HG03558 (cell line): ENCODE results near the gene PKIG.

Experiments
- ATAC-seq: cut with Tn5 transposase; IDR thresholded peaks from one replicate; pipeline ENCODE4 v1.9.1; 2021; ENCODE audit warnings: moderate number of reproducible peaks; ENCODE audit not compliant: unreplicated experiment; ENCODE audit errors: extremely low read depth

PKIG gene

DNA sequence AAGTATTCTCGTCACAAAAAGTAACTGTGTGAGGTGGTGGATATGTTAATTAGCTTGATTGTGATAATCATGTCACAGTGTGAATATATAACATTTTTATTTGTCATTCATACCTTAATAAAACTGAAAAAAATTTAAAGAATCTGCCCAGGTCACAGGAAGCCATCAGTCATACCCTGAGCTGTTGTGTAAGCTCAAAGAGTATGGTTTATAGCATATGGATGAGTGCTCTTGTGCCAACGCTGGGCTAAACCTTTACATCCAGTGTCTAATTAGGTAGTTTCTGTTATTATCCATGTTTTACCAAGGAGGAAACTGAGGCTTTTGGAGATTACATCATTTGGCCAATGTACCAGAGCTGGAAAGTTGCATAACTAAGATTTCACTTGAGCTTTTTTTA is 11.4 kb downstream of the PKIG start:
- ATAC-seq, result no peak

DNA sequence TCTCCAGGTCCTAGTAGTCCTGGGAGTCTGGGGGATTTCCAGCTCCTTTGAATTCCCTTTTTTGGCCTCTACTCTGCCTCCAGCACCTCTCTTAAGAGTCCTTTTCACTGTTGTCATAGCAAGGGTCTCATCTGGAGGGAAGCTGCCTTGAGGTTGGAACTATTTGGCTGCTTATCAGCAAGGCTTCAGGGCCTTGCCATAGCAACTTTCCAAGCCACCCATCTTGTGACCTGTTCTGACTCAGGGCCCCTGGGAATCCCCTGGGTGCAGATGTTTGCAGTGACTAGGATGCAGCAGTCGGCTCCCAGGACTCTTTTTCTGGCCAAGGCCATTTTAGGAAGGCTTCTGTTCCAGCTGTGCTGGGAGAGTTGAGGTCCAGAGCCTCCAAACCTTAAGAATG is 12.4 kb downstream of the PKIG start:
- ATAC-seq, result no peak

DNA sequence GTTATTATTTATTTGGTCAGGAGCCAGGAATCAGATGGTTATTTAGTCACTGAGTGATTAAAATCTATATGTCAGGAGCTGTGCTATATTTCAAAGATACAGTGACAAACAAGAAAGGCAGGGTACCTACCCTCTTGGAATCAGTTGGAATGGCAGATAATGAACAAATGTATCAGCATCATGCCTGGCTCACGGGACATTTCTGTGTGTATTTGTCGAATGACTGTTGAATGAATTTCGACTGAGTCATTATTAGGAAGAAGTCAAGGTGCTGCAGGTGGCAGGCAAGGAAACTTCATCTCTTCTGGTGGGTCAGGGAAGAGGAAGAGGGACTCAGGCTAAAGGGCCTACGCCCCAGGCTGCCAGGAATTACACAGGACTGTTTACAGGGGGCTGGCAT is 13.6 kb downstream of the PKIG start:
- no peak for ATAC-seq

DNA sequence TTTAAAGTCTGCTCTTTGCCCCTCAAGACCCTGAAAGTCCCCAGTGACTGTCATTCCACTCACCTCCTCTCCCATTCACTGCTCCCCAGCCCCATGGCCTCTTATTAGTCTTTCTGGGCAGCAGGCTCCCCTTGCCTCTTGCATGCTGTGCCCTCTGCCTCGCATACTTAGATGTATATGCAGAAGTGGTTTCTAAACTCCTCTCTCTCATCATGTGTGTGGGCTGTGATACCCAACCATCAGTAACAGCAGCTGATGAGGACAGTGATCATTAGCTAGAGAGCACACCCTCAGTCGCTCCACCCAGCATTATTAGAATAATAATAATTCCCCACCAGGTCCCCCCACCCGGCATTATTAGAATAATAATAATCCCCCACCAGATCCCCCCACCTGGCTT is 14.5 kb downstream of the PKIG start:
- ATAC-seq, result no peak

DNA sequence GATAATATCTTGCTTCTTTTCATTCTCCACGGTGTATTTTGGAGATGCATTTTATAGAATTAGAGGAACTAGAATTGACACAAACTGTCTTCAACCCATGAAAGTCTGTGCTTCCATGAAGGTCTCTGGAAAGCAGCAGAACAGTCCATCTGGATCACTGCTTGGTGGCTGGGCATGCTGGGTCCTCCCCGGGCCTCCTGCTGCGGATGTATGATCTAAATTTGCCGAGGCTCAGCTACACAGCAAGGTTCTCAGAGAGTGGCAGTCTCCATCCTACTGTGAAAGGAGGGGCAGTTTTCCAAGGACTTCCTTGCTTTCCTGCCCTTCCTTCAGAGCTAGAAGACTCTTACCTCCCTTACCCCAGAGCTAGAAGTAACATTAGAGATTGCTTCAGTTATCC is 15.1 kb downstream of the PKIG start:
- no peak for ATAC-seq

DNA sequence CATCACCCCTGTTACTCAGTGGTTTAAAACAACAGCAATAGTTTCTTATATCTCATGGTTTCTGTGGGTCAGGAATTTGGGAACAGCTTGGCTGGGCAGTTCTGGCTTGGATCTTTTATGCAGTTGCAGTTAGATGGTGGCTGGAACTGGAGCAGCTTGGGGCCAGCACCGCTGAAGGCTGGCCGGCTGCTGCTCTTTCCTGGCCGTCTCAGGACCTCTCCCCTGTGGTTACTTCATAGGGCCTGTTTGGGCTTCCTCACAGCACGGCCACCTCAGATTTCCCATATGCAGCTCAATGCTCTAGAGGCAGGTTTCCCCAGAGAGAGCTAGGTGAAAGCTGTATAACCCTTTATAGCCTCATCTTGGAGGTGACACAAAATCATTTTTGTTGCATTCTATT is 15.6 kb downstream of the PKIG start:
- ATAC-seq, result no peak

DNA sequence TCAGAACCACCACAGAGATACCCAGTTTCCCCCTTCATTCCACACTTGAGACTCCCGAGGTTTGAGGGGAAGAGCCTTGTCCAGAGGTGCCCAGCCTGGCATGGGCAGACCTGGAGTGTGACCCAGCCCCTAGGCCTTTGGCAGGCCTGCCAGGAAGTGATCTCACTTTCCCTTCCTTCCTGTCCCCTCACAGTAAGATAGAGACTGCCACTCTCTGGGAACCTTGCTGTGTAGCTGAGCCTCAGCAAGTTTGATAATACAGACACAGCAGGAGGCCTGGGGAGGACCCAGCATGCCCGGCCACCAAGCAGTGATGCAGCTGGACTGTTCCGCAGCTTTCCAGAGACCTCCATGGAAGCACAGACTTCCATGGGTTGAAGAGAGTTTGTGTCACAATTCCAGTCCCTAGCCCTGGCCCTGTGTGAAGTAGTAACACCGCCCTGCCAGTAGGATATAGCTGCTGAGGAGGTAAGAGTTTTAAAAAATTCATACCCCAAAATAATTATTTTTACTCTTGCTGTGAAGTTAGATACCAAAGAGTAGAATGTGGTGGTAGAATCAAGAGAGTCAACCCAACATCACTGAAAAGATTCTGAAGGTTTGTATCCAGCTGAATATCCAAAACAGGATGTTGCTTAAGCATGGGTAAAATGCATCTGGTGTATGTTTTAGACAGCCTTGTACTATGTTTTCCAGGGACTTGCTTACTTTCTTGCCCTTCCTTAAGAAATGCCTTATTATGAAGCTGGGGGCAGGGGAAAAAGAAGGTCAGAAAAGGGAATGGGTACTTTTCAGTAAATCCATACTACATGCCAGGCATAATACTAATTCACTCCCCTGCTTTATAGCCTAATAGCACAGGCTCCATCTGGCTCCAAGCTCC is 16.3 kb downstream of the PKIG start:
- ATAC-seq, result no peak

DNA sequence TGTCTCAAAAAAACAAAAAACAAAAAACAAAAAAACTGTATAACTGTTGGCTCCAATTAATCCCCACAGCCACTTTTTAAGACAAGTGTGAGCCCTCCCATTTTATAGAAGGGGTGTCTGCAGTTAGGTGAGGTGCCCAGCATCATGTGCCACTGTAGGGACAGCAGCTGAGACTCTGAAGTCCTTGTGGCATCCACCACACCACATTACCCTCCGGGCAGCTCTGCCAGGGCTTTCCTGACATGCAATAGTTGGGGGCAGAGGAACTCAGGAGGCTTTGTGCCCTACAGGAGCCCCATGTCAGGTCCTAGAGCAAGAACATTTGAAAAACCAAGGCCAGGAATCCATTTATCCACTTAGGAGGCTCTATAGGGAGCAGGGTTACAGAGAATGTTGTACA is 17.3 kb downstream of the PKIG start:
- ATAC-seq, result no peak

DNA sequence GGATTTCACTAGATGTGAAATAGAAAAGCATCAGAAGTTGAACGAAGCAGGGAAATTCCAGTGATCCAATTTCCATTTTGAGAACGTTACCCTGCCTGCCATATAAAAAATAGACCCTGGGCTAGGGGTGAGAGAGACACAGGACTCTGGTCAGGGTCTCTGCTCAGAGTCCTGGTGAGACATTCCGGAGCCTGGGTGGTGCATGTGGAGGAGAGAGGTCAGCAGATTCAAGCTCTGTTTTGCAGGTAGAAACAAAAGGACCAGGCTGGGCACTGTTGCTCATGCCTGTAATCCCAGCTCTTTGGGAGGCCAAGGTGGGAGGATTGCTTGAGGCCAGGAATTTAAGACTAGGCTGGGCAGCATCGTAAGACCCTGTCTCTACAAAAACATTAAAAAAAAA is 17.9 kb downstream of the PKIG start:
- ATAC-seq, result no peak

DNA sequence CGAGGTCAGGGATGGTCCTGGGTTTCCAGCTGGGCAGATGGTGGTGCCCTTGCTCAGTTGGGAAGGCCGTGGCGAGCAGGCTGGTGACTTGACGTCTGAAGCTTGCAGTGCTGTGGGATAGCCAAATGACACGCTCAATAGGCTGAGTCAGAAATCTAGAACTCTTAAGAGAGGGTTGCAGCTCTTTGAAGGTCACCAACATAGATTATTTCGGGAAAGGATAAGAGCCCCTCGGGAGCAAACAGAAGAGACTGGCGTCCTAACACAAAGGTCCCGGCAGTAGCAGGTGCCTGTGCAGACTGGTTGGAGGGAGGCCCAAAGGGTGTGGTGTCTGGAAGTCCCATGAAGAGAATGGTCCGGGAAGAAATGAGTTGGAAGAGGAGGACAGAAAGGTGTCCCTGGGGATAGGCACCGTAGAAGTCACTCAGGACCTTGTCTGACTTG is 18.4 kb downstream of the PKIG start:
- ATAC-seq, result no peak

DNA sequence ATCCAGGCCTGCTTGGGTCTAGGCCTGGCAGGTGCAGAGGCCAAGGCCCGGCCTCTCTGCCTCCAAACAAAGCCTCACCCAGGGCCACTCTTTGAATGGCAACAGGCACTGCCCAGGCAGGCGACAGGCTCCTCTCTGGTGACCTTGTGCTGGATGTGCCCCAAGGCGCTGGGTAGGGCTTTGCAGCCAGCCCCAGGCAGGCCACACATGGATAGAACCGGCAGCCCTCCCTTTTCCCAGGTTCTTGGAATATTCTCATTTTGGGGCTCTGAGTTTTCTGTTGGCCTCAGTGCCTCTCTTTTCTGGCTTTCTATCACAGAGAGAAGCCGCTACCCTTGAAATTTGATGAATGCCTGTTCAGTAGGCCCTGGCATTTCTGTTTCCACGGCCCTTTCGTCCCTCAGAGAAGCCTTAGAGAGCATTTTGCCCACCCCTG is 18.9 kb downstream of the PKIG start:
- ATAC-seq, result no peak

DNA sequence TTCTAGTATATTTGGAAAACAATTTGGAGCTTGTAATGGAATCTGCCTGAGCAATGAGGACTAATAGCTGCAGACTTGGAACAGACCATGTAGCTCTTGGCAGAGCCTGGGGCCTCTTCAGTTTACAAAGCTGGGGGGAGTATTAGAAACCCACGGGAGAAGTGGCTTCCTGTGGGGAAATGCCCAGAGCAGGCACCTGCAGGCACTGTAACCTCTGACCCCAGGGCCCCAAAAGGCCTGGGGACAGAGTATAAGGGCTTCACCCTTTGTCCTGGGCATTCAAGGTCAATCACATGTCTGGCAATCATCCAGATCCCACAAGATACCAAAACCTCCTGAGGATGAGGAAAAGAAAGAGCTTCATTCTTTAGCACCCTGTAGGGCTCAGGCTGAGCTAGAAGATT is 19.4 kb downstream of the PKIG start:
- no peak for ATAC-seq

DNA sequence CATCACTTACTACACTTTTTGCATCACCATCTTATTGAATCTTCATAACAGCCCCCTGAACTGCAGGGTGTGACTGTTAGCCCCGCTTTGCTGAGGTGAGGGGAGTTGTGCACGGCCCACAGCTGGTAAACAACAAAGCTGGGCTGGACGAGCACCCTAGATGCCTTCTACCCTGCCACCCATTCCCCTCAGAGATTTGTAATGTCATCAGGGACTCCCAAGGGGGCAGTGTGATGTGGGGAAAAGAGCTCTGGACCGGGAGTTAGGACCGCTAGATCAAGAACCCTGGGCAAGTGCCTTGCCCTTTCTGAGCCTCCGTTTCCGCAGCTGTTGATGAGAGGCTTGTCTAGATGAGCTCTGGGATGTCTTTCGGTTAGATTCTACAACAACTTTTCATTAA is 20.9 kb downstream of the PKIG start:
- ATAC-seq, result no peak

DNA sequence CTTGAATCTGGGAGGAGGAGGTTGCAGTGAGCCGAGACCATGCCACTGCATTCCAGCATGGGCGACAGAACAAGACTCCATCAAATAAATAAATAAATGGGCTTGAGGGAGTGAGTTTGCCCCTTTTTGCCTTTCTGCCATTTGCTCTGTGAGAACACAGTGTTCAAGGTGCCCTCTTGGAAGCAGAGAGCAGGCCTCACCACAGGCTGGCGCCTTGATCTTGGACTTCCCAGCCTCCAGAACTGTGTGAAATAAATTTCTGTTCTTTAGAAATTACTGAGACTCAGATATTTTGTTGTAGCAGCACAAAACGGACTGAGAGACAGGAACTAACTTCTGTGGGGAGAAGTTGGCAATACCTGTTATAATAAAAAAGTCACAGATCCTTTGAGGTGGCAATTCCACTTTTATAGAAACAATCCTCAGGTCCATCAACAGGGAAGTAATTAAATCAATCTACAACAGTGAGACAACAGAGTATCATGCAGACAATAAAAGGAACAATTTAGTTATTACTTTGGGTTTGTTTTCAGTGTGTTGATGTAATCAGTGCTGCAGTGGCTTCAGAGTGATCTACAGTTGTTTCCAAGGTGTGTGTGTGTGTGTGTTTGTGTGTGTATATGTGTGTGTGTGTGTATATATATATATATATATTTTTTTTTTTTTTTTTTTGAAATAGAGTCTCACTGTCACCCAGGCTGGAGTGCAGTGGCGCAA is 24.5 kb downstream of the PKIG start:
- ATAC-seq, result no peak

DNA sequence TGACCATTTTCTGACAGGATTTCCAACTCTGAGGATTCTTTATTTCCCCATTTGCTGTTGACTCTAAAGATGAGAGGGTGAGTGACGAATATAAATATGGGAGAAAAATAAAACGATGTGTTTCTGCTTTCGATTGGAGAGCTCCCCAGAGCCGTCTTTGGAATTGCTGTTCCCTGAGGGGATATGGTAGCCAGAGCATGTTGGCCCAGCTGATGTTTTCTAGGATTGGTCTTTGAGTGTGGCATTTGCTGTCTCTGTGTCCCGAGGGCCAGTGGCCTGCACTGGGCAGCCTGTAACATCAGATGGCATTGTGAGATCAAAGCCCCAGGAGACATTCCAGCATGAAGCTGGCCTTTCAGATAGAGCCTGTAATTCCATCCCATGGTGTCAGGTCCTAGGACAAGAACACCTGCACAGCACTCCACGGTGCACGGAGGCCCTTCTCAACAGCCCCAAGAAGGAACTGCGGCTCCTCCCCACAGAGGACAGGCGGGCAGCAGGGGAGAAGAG is 26.7 kb downstream of the PKIG start:
- no peak for ATAC-seq

DNA sequence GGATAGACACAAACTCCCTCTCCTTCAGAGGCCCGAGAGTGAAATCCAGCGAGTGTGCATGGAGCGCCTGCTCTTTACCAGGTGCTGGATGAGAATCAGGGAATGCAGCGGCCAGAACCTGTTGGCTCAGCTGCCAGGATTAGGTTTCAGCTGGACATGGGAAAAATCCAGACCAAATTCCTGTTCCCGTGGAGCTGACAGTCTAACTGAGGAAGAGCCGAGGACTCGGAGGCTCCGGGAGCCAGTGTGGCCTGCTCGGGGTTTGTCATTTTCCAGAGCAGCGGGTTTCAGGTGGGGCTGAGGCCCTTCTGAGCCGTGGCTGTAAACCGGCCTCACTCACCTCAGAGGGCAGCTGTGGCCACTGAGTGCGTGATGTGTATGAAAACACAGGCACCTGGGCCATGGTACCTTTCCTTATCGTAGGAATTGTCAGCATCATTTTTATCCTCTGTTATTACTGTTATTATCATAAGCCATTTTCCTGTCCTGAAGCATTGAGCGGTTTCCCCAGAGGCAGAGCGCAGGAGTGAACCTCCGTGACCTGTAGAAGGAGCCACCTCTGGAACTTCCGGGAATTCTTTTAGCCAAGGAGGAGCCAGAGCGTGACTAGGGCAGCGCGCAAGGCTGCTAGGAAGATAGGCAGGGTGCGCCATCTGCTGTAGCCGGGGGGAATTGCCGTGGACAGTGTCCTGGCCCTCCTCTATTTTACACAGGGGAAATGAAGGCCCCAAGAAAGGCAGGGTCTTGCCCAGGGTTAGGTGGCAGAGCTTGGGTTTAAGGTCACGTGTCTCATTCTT is 27.3 kb downstream of the PKIG start:
- no peak for ATAC-seq

DNA sequence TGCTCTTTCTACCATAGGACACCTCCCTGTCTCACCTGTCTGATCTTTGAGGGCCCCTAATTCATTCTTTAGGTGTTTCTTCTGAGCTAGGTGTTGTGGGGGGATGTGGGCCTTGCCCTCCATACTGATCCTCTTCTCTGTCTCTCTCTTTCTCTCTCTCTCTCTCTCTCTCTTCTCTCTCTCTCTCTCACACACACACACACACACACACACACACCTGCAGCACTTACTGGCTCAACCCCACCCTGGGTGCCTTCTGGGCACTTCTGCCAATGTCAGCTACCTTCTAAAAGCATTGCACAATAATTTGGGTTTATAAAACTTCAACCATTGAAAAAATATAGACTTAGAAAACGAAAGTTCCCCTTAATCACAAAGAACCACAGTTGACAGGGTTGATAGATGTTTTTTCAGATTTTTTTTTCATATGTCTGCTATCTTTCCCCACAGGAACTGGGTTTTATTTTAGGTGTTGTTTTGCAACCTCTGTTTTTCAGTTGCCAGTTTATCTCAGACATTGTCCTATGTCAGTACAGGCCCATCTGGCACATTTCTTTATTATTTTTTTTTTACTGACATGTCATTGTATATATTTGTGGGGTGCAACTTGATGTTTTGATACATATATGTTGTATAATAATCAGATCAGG is 28.1 kb downstream of the PKIG start:
- ATAC-seq, result no peak

DNA sequence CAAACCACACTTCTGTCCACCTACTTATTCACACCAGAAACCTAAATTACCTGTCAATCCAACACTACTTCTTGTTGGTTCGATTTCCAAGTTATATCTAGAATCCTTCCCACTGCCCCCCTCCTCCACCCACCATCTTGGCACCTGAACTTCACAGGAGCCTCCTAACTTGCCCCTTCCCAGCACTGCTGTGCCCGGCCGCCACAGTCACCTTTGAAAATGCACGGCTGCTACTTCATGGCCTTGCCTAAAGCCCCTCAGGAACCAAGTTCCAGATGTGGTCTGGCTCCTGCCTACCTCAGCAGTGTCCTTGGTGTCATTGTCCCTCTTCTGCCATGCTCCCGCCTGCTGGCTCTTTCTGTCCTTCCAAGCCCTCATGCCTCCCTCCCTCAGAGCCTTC is 31.2 kb downstream of the PKIG start:
- no peak for ATAC-seq

DNA sequence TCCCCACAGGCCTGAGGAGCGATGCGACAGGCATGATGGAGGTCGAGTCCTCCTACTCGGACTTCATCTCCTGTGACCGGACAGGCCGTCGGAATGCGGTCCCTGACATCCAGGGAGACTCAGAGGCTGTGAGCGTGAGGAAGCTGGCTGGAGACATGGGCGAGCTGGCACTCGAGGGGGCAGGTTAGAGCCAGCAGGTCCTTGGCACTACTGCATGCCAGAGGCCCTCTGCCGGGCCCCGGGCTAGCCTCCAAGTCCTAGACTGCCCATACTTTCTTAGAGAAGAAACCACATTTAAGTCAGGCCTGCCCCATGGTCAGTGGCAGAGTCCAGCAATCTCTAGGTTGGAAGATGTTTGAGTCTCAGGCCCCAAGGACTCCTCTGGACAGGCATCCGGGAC is 32.1 kb downstream of the PKIG start:
- ATAC-seq, result no peak

DNA sequence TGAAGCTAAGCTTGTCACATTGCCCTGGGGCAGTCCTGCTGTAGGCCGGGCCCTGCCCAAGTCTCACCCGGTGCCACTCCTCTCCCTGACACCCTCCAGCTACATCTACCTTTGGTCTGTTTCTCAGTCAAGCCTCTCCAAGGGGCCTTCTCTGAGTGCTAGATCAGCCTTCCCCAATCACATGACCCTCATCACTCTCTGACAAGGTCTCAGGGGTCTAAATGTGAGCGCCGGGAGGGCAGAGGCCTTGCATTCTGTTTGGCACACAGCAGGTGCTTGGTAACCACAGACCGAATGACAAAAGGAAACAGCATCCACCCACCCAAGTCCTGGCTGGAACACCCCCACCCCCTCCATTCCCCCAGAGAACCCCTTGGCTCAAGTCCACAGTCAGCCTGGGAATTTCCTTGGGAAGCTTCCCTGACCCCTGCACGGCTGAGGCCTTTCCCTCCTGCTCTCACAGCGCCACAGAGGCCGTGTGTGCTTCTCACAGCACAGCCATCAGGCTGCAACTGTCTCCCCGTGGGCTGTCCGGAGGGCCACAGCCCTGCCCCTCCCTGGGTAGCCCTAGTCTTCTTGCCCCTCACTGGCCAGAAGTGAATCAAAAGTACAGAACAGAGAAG is 32.9 kb downstream of the PKIG start:
- ATAC-seq, result no peak
